Measurements from ENCODE around the gene ORM1. TPM values are rescaled to one million over a fixed set of nuclear protein-coding genes. Genes with fewer than 3 reads are reported as not detected.

Gene ORM1
- total and polyA plus RNA-seq, 2 donors (not counting 3 experiments of a cell fraction or from before 2014, with no cell fraction given): not detected

- Histone ChIP-seq H3K9me3 (replicated peaks; ENCODE audit: control insufficient read depth, insufficient read depth, low read length) (no peaks in the 10 kb centered on the region), H4K20me1 (replicated peaks; ENCODE audit: control insufficient read depth, extremely low read depth, insufficient read depth, low read length) (no peaks in the 10 kb centered on the region), H3K4me3 (replicated peaks in 1 of 3; ENCODE audit: insufficient read depth in 1 of 3, low read depth in 1 of 3, low read length in 3 of 3) (no peak overlapping the region), H3K27me3 (ENCODE audit: control insufficient read depth in 2 of 2, insufficient read depth in 2 of 2, low read length in 2 of 2) (no peaks in the 10 kb centered on the region), H3K36me3 (ENCODE audit: control insufficient read depth in 2 of 2, extremely low read depth in 1 of 2, insufficient read depth in 2 of 2, low read length in 2 of 2) (no peaks in the 10 kb centered on the region), H3K4me2 (ENCODE audit: insufficient read depth, low read length) (no peak overlapping the region), H2AFZ (ENCODE audit: low read depth, low read length) (no peak overlapping the region), H3K9ac (replicated peaks; ENCODE audit: extremely low read depth, insufficient read depth, low read length) (no peak overlapping the region), H3K4me1 (ENCODE audit: control insufficient read depth, extremely low read depth, insufficient read depth, low read length) (peaks cover 2% of the 10 kb centered on the region), H3K27ac (ENCODE audit: insufficient read depth, low read depth, low read length) (no peak overlapping the region), H3K9me1 (replicated peaks; ENCODE audit: control insufficient read depth, extremely low read depth, insufficient read depth, low read length) (no peaks in the 10 kb centered on the region), H3K79me2 (ENCODE audit: control insufficient read depth, insufficient read depth, low read length) (no peaks in the 10 kb centered on the region)
- dilution Hi-C loops (cut with MboI; ENCODE audit: extremely low pct_ligation_motif_present, low sequenced_read_pairs): loop anchor here (25.0 kb wide), 1 partner anchor 191 kb away; the partner anchor contains the start of genes AMBP and KIF12
- no peak for FAIRE-seq
- TF ChIP-seq POLR2A (IDR thresholded peaks at IDR 0.05; ENCODE audit: low read depth, low read length) (no peak), FOS (IDR thresholded peaks at IDR 0.05; ENCODE audit: borderline replicate concordance, insufficient read depth, low read length) (no peak), CTCF (IDR thresholded peaks at IDR 0.05; ENCODE audit: extremely low read depth in 1 of 2, insufficient read depth in 1 of 2, low read depth in 1 of 2, low read length in 2 of 2) (no peak), JUN (IDR thresholded peaks at IDR 0.05; ENCODE audit: borderline replicate concordance, insufficient read depth, insufficient read length, low read depth) (no peak), GATA2 (IDR thresholded peaks at IDR 0.05; ENCODE audit: insufficient read depth, insufficient read length, low read depth, low read length) (no peak), POLR2AphosphoS5 (IDR thresholded peaks at IDR 0.05; ENCODE audit: insufficient read depth, low read depth, low read length) (no peak), MAX (IDR thresholded peaks at IDR 0.05; ENCODE audit: insufficient read depth, insufficient read length) (no peak), MYC (IDR thresholded peaks at IDR 0.05; ENCODE audit: low read depth, low read length) (no peak), EZH2 (IDR thresholded peaks at IDR 0.05; ENCODE audit: borderline replicate concordance, low read depth, low read length, severe bottlenecking) (no peak)
- intact Hi-C loops (cut with micrococcal nuclease): no loop called here
- ChIA-PET CTCF (interaction anchor here (1.2 to 4.0 kb wide), 3 partner anchors 123 to 196 kb away, joined by 3 to 15 read pairs (median 14); partner anchors contain the start of gene COL27A1), POLR2A (no interaction called here)
- BruUV-seq (replicated peaks): no TSS peak
- no peak for DNase-seq (ENCODE audit: low read depth, low spot score)
These were observed 44.5 kb upstream of the ORM1 start for GRCh38 chr9:114278356-114278755.
